ENCODE data around the gene PIK3C2G. TPM values are rescaled to one million over a fixed set of nuclear protein-coding genes. Genes with fewer than 3 reads are reported as not detected.

PIK3C2G gene
- total RNA-seq, 2 donors from 2014 or later, result 2.9 to 13.5 TPM

GRCh38 chr12:18643681-18644080 lies 382.4 kb downstream of the PIK3C2G start:
- intact Hi-C loops (cut with DNase I), result no loop called here
- WGBS, 2 donors, result 55 to 58% methylated on average over 5 of the region's 5 CpGs
- H3K36me3 ChIP-seq (replicated peaks in 1 of 2; ENCODE audit: insufficient read depth in 1 of 2, low read depth in 2 of 2), result no peaks in the 10 kb centered on the region
- H3K27me3 ChIP-seq, result no peaks in the 10 kb centered on the region
- no peaks in the 10 kb centered on the region for H3K4me1 ChIP-seq
- peak in 1 of 4 donors; percentile 4 for DNase-seq
- H3K9me3 ChIP-seq, result no peaks in the 10 kb centered on the region
- no peak overlapping the region for H3K4me3 ChIP-seq
- TF ChIP-seq CTCF (IDR thresholded peaks at IDR 0.05) (no peak), POLR2A (IDR thresholded peaks at IDR 0.05) (no peak)
- H3K27ac ChIP-seq, result no peak overlapping the region
- ATAC-seq, result no peak

- intact Hi-C loops (cut with DNase I), result no loop called here
- DNase-seq (no peak), ATAC-seq (no peak)
- no peaks in the 10 kb centered on the region for H3K36me3 ChIP-seq (replicated peaks in 1 of 2; ENCODE audit: insufficient read depth in 1 of 2, low read depth in 2 of 2)
- WGBS, 2 donors, result 67 to 73% methylated on average over 3 of the region's 3 CpGs
- H3K27ac ChIP-seq, result no peak overlapping the region
- H3K4me3 ChIP-seq, result no peak overlapping the region
- H3K27me3 ChIP-seq, result no peaks in the 10 kb centered on the region
- TF ChIP-seq POLR2A (IDR thresholded peaks at IDR 0.05) (no peak), CTCF (IDR thresholded peaks at IDR 0.05) (no peak)
- H3K9me3 ChIP-seq, result no peaks in the 10 kb centered on the region
- H3K4me1 ChIP-seq, result no peaks in the 10 kb centered on the region
Measured at GRCh38 chr12:18644564-18644963, 383.2 kb downstream of the PIK3C2G start.

- no peaks in the 10 kb centered on the region for H3K4me1 ChIP-seq
- no peaks in the 10 kb centered on the region for H3K9me3 ChIP-seq
- DNase-seq (no peak), ATAC-seq (no peak)
- no peak for TF ChIP-seq POLR2A (IDR thresholded peaks at IDR 0.05)
- no peak for TF ChIP-seq CTCF (IDR thresholded peaks at IDR 0.05)
- H3K27ac ChIP-seq, result no peak overlapping the region
- intact Hi-C loops (cut with DNase I), result no loop called here
- H3K36me3 ChIP-seq (replicated peaks in 1 of 2; ENCODE audit: insufficient read depth in 1 of 2, low read depth in 2 of 2), result no peaks in the 10 kb centered on the region
- no peak overlapping the region for H3K4me3 ChIP-seq
- H3K27me3 ChIP-seq, result no peaks in the 10 kb centered on the region
- 47 to 63% methylated on average over 6 of the region's 6 CpGs for WGBS, 2 donors
Measured at GRCh38 chr12:18646286-18646890, 385.1 kb downstream of the PIK3C2G start.

- WGBS, 2 donors, result 64 to 67% methylated on average over 2 of the region's 2 CpGs
- no peak for DNase-seq
- Histone ChIP-seq H3K9me3 (no peaks in the 10 kb centered on the region), H3K4me1 (no peaks in the 10 kb centered on the region), H3K27me3 (no peaks in the 10 kb centered on the region), H3K36me3 (replicated peaks in 1 of 2; ENCODE audit: insufficient read depth in 1 of 2, low read depth in 2 of 2) (no peaks in the 10 kb centered on the region), H3K4me3 (no peak overlapping the region), H3K27ac (no peak overlapping the region)
- no peak for ATAC-seq
- intact Hi-C loops (cut with DNase I), result no loop called here
- TF ChIP-seq POLR2A (IDR thresholded peaks at IDR 0.05) (no peak), CTCF (IDR thresholded peaks at IDR 0.05) (no peak)
Measured at GRCh38 chr12:18651525-18651924, 390.2 kb downstream of the PIK3C2G start.

- intact Hi-C loops (cut with DNase I), result no loop called here
- ATAC-seq (no peak), DNase-seq (no peak)
- no peak overlapping the region for H3K4me3 ChIP-seq
- no peaks in the 10 kb centered on the region for H3K27me3 ChIP-seq
- H3K9me3 ChIP-seq, result no peaks in the 10 kb centered on the region
- no peak overlapping the region for H3K27ac ChIP-seq
- TF ChIP-seq POLR2A (IDR thresholded peaks at IDR 0.05) (no peak), CTCF (IDR thresholded peaks at IDR 0.05) (no peak)
- H3K4me1 ChIP-seq, result no peaks in the 10 kb centered on the region
- H3K36me3 ChIP-seq (replicated peaks in 1 of 2; ENCODE audit: insufficient read depth in 1 of 2, low read depth in 2 of 2), result no peaks in the 10 kb centered on the region
Measured at GRCh38 chr12:18652596-18652995, 391.3 kb downstream of the PIK3C2G start.
